Measurements from ENCODE around the gene ATG16L2.

GRCh38 chr11:72814286-72815109 is at the start of gene ATG16L2:
- TF ChIP-seq POLR2A (IDR thresholded peaks at IDR 0.05) = peak; percentile 65 to 70
- TF ChIP-seq, protein P1, sequence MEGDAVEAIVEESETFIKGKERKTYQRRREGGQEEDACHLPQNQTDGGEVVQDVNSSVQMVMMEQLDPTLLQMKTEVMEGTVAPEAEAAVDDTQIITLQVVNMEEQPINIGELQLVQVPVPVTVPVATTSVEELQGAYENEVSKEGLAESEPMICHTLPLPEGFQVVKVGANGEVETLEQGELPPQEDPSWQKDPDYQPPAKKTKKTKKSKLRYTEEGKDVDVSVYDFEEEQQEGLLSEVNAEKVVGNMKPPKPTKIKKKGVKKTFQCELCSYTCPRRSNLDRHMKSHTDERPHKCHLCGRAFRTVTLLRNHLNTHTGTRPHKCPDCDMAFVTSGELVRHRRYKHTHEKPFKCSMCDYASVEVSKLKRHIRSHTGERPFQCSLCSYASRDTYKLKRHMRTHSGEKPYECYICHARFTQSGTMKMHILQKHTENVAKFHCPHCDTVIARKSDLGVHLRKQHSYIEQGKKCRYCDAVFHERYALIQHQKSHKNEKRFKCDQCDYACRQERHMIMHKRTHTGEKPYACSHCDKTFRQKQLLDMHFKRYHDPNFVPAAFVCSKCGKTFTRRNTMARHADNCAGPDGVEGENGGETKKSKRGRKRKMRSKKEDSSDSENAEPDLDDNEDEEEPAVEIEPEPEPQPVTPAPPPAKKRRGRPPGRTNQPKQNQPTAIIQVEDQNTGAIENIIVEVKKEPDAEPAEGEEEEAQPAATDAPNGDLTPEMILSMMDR (IDR thresholded peaks at IDR 0.05 in 4 of 5, conservative IDR thresholded peaks at IDR 0.05 in 1 of 5) = peak; percentile 7 to 69 (median 33)
